HCT116 (cell line): ENCODE results near the gene CBX4. TPM values are rescaled to one million over a fixed set of nuclear protein-coding genes. Genes with fewer than 3 reads are reported as not detected.
A peak's percentile ranks its signal among the peaks of the same experiment; 100 is the strongest.

ENCODE experiments used
- ATAC-seq: fragments of 200-7000 bp; cut with Tn5 transposase; 2 replicates; pipeline ENCODE4 v1.9.1; 2020; ENCODE audit warnings: mild to moderate bottlenecking, moderate library complexity
- BruUV-seq: library from RNA; stranded (reverse); fragments of 400-500 nt; replicated peaks from 2 replicates; lab custom pipeline; 2021; lab: Mats Ljungman, UMichigan
- CTCF ChIA-PET: fragments of 300-600 bp; sonication (Branson Sonifier 250); formaldehyde crosslinking; loops from one replicate; lab custom pipeline; 2021; ENCODE audit warnings: antibody characterized with exemption; lab: Charles Lee
- POLR2A ChIA-PET: fragments of 300-600, 350-600 bp; sonication (Branson Sonifier 250); formaldehyde crosslinking; loops from one replicate; lab custom pipeline; 2021; ENCODE audit warnings: antibody characterized with exemption; lab: Charles Lee
- RAD21 ChIA-PET, 2 experiments: fragments of 300-600 bp; sonication (Branson Sonifier 250); formaldehyde crosslinking; loops; one replicate each; lab custom pipeline; 2023; ENCODE audit warnings: low total read pairs in 2 of 2; ENCODE audit not compliant: uncharacterized antibody in 2 of 2, unreplicated experiment in 2 of 2, low non-redundant PET in 1 of 2; lab: Charles Lee
- DNase-seq: peaks from one replicate; pipeline ENCODE4 v3.0.0-alpha.2; 2010; ENCODE audit warnings: low read depth, low spot score
- H2AFZ ChIP-seq: fragments of 200-600 bp; shearing (Covaris generic), sonication (generic); 2 replicates; pipeline ENCODE4 v1.6.1; 2017; ENCODE audit warnings: low read depth, mixed run types, mixed read lengths, antibody characterized with exemption, low read length; ENCODE audit not compliant: poor library complexity, severe bottlenecking
- H3K27ac ChIP-seq: 2 replicates; pipeline ENCODE4 v1.5.1; 2012; ENCODE audit warnings: low read depth, low read length
- H3K27me3 ChIP-seq: fragments of 200-600 bp; sonication (generic); 2 replicates; pipeline ENCODE4 v1.6.1; 2016; ENCODE audit warnings: mixed run types, low read length, mixed read lengths; ENCODE audit not compliant: insufficient read depth
- H3K36me3 ChIP-seq, 2 experiments: fragments of 200-500 bp in 1 of 2; fragments of 200-600 bp in 1 of 2; sonication (Bioruptor generic) in 1 of 2; sonication (generic) in 1 of 2; 2 replicates each; pipeline versions ENCODE4 v1.5.1 to v1.6.1; 2014 to 2016; ENCODE audit warnings: low read length in 2 of 2, inconsistent platforms in 1 of 2, mixed read lengths in 1 of 2, mixed run types in 1 of 2; ENCODE audit not compliant: insufficient read depth in 2 of 2, control insufficient read depth in 1 of 2
- H3K4me1 ChIP-seq, 2 experiments: fragments of 200-600 bp in 1 of 2; sonication (generic) in 1 of 2; 2 replicates each; pipeline versions ENCODE4 v1.5.1 to v1.6.1; 2012 to 2017; ENCODE audit warnings: low read length in 2 of 2, inconsistent platforms in 1 of 2, mild to moderate bottlenecking in 1 of 2, mixed read lengths in 1 of 2, mixed run types in 1 of 2, moderate library complexity in 1 of 2; ENCODE audit not compliant: insufficient read depth in 2 of 2, control insufficient read depth in 1 of 2
- H3K4me2 ChIP-seq: fragments of 200-600 bp; sonication (generic); 2 replicates; pipeline ENCODE4 v1.6.1; 2017; ENCODE audit warnings: mixed run types, low read length, mixed read lengths
- H3K4me3 ChIP-seq, 2 experiments: fragments of 200-600 bp in 1 of 2; sonication (generic) in 1 of 2; replicated peaks in 1 of 2; 2 replicates each; pipeline ENCODE4 v1.5.1; 2011 to 2016; ENCODE audit warnings: low read length in 2 of 2, control low read depth in 1 of 2, low read depth in 1 of 2, mild to moderate bottlenecking in 1 of 2, mixed read lengths in 1 of 2, mixed run types in 1 of 2
- H3K79me2 ChIP-seq: fragments of 200-600 bp; sonication (generic); 2 replicates; pipeline ENCODE4 v1.6.1; 2017; ENCODE audit warnings: mild to moderate bottlenecking, mixed run types, low read length, moderate library complexity, mixed read lengths; ENCODE audit not compliant: insufficient read depth
- H3K9ac ChIP-seq: fragments of 200-600 bp; sonication (generic); 2 replicates; pipeline ENCODE4 v1.6.1; 2016; ENCODE audit warnings: low read length, mixed read lengths
- H3K9me2 ChIP-seq: fragments of 200-600 bp; sonication (generic), shearing (Covaris generic); 2 replicates; pipeline ENCODE4 v1.6.1; 2017; ENCODE audit warnings: mixed run types, mild to moderate bottlenecking, moderate library complexity; ENCODE audit not compliant: insufficient read depth
- H3K9me3 ChIP-seq, 2 experiments: fragments of 200-500 bp in 1 of 2; fragments of 200-600 bp in 1 of 2; sonication (Bioruptor generic) in 1 of 2; sonication (generic) in 1 of 2; 2 replicates each; pipeline ENCODE4 v1.6.1; 2014 to 2017; ENCODE audit warnings: low read length in 2 of 2, mixed read lengths in 2 of 2, inconsistent platforms in 1 of 2, low read depth in 1 of 2, mild to moderate bottlenecking in 1 of 2, mixed run types in 1 of 2, moderate library complexity in 1 of 2; ENCODE audit not compliant: control insufficient read depth in 1 of 2, insufficient read depth in 1 of 2
- H4K20me1 ChIP-seq: fragments of 200-600 bp; sonication (generic), shearing (Covaris generic); 2 replicates; pipeline ENCODE4 v1.6.1; 2017; ENCODE audit warnings: mixed run types, mild to moderate bottlenecking, moderate library complexity; ENCODE audit not compliant: insufficient read depth
- ATF3 ChIP-seq: IDR thresholded peaks from 2 replicates; pipeline ENCODE4 v1.6.1; 2012
- CBX3 ChIP-seq: IDR thresholded peaks from 2 replicates; pipeline ENCODE4 v1.6.1; 2012; ENCODE audit warnings: low read depth
- ELF1 ChIP-seq: IDR thresholded peaks from 2 replicates; pipeline ENCODE4 v1.6.1; 2012; ENCODE audit warnings: low read depth, borderline replicate concordance
- EZH2 ChIP-seq: fragments of 200-600 bp; sonication (generic); IDR thresholded peaks from 2 replicates; pipeline ENCODE4 v1.6.1; 2017; ENCODE audit warnings: antibody characterized with exemption, mixed run types
- FOSL1 ChIP-seq: IDR thresholded peaks from 2 replicates; pipeline ENCODE4 v1.6.1; 2012; ENCODE audit warnings: low read depth
- JUND ChIP-seq: IDR thresholded peaks from 2 replicates; pipeline ENCODE4 v1.6.1; 2012
- MAX ChIP-seq: IDR thresholded peaks from 2 replicates; pipeline ENCODE4 v1.6.1; 2012
- POLR2A ChIP-seq: IDR thresholded peaks from 2 replicates; pipeline ENCODE4 v1.7.0; 2011; ENCODE audit warnings: borderline replicate concordance; ENCODE audit not compliant: insufficient read depth, insufficient read length; ENCODE audit errors: extremely low read depth
- POLR2AphosphoS5 ChIP-seq: IDR thresholded peaks from 2 replicates; pipeline ENCODE4 v1.6.1; 2011; ENCODE audit warnings: mild to moderate bottlenecking, low read depth, low read length, moderate library complexity
- RAD21 ChIP-seq: IDR thresholded peaks from 2 replicates; pipeline ENCODE4 v1.6.1; 2012; ENCODE audit warnings: low read depth, mild to moderate bottlenecking
- REST ChIP-seq: IDR thresholded peaks from 2 replicates; pipeline ENCODE4 v1.6.1; 2012; ENCODE audit warnings: low read depth
- SIN3A ChIP-seq: IDR thresholded peaks from 2 replicates; pipeline ENCODE4 v1.6.1; 2012; ENCODE audit warnings: low read depth
- SP1 ChIP-seq: IDR thresholded peaks from 2 replicates; pipeline ENCODE4 v1.6.1; 2012; ENCODE audit warnings: low read depth
- YY1 ChIP-seq: IDR thresholded peaks from 2 replicates; pipeline ENCODE4 v1.6.1; 2011; ENCODE audit warnings: low read length, low read depth, moderate library complexity, mild to moderate bottlenecking; ENCODE audit not compliant: insufficient replicate concordance; ENCODE audit errors: extremely low read depth
- ZFX ChIP-seq: fragments of 450-650 bp; IDR thresholded peaks from 2 replicates; pipeline ENCODE4 v1.6.1; 2017
- ZNF274 ChIP-seq: fragments of 200-500 bp; sonication (Bioruptor generic); IDR thresholded peaks from 2 replicates; pipeline ENCODE4 v1.6.1; 2014; ENCODE audit warnings: mild to moderate bottlenecking, low read depth, low read length, inconsistent platforms
- intact Hi-C: fragments of 100-400 bp; cut with micrococcal nuclease; formaldehyde crosslinking; loops from 2 replicates; pipeline ENCODE4 v1.10.0; 2022
- total RNA-seq: library from RNA; stranded (reverse); gene quantifications from one replicate; pipeline ENCODE4 v1.2.1, GENCODE V29; 2021; ENCODE audit not compliant: unreplicated experiment

The CBX4 gene
- total RNA-seq, 1 experiment from 2014 or later: 60.9 TPM

GRCh38 chr17:79839356-79840268, at the start of gene CBX4 (continued):
- no peak for TF ChIP-seq REST
- peak; percentile 92; the same call in 1 of the 2 replicates for TF ChIP-seq MAX
- TF ChIP-seq POLR2A: peak; percentile 91
- TF ChIP-seq FOSL1: no peak
- TF ChIP-seq, all 23 proteins: peak for 8

- ChIA-PET RAD21 (no interaction called here), POLR2A (no interaction called here), CTCF (interaction anchor here (1.5 kb wide), 1 partner anchor 23 kb away, joined by 3 read pairs; no protein-coding TSS in a partner anchor)
- Histone ChIP-seq H3K27me3 (peaks cover 16% of the 10 kb centered on the region; the same call in 1 of the 2 replicates), H3K79me2 (no peaks in the 10 kb centered on the region), H3K36me3 (no peaks in the 10 kb centered on the region), H3K9ac (no peak overlapping the region), H2AFZ (no peak overlapping the region), H3K4me3 (no peak overlapping the region), H3K27ac (no peak overlapping the region), H3K4me2 (no peak overlapping the region), H3K4me1 (peaks cover 0 to 12% of the 10 kb centered on the region in 2 experiments; a peak in 2 of 4 replicates), H3K9me3 (no peaks in the 10 kb centered on the region), H4K20me1 (no peaks in the 10 kb centered on the region), H3K9me2 (no peaks in the 10 kb centered on the region)
- intact Hi-C loops: no loop called here
- no peak for TF ChIP-seq CBX3
- no peak for TF ChIP-seq POLR2AphosphoS5
- no peak for TF ChIP-seq SIN3A
- TF ChIP-seq ZFX: no peak
- no peak for TF ChIP-seq EZH2
- no peak for TF ChIP-seq MAX
- no peak for TF ChIP-seq JUND
- TF ChIP-seq ATF3: no peak
- no peak for TF ChIP-seq ZNF274
- TF ChIP-seq FOSL1: no peak
- TF ChIP-seq RAD21: no peak
- no peak for TF ChIP-seq ELF1
- TF ChIP-seq SP1: no peak
- TF ChIP-seq REST: no peak
- no peak for TF ChIP-seq YY1
- no TSS peak for BruUV-seq
- no peak for DNase-seq
- no peak for ATAC-seq
These were observed 48.8 kb upstream of the CBX4 start for GRCh38 chr17:79888009-79888540.
